ENCODE results near the gene MSRB3. TPM values are rescaled to one million over a fixed set of nuclear protein-coding genes. Genes with fewer than 3 reads are reported as not detected.

The MSRB3 gene
- total RNA-seq, 1 donor from 2014 or later = 125 TPM

DNA sequence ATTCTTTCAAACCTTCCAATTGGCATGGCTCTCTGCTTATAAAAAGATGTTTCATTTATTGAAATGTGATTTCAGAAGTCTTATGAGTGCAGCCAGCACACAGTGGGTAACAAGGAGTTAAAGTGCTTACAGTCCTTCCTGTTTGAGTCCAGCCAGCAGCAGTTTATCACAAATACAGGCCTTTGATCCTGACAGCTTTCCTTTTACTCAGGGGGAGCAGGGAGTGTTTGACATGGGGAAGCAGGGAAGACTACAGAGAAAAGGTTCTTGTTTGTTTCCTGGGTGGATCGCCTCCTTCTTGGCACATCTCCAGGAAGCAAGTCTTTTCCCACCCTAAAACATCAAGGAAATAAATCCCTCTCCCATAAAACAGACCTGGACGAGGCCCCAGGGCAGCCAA is 216.1 kb downstream of the MSRB3 start:
- Histone ChIP-seq H3K4me3 (no peak overlapping the region), H3K9me3 (replicated peaks) (no peaks in the 10 kb centered on the region), H3K4me1 (peaks cover 4% of the 10 kb centered on the region), H3K27me3 (ENCODE audit: low read depth) (no peaks in the 10 kb centered on the region), H3K27ac (replicated peaks) (no peak overlapping the region), H3K36me3 (no peaks in the 10 kb centered on the region)
- intact Hi-C loops (cut with micrococcal nuclease) = no loop called here
- no peak for TF ChIP-seq CTCF (IDR thresholded peaks at IDR 0.05; ENCODE audit: borderline replicate concordance)
- no peak for DNase-seq

- DNase-seq = no peak
- no peaks in the 10 kb centered on the region for H3K27me3 ChIP-seq (ENCODE audit: low read depth)
- no peak for TF ChIP-seq CTCF (IDR thresholded peaks at IDR 0.05; ENCODE audit: borderline replicate concordance)
- intact Hi-C loops (cut with micrococcal nuclease) = no loop called here
- H3K4me3 ChIP-seq = no peak overlapping the region
- H3K36me3 ChIP-seq = no peaks in the 10 kb centered on the region
- H3K4me1 ChIP-seq = peaks cover 8% of the 10 kb centered on the region
- no peaks in the 10 kb centered on the region for H3K9me3 ChIP-seq (replicated peaks)
- no peak overlapping the region for H3K27ac ChIP-seq (replicated peaks)
These were observed 216.8 kb downstream of the MSRB3 start for GRCh38 chr12:65495233-65495632.

DNA sequence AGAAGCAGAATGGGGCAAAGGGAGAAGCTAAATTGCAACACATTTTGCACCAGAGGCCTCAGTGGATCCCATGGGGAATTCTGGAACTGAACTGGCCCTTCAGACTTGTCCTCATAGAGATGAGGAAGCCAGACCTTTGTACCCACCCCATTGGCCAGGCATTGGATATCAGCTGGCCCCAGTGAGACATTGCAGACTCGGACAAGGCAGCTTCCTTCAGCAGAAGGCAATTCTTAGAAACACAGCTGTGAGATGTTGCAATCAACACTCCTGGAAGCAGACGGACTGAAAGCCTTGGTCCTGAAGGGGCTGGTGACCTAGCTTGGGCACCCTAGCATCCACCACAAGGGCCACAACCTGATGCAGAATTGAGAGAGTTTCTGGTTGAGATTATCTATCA is 218.1 kb downstream of the MSRB3 start:
- intact Hi-C loops (cut with micrococcal nuclease) = no loop called here
- Histone ChIP-seq H3K27ac (replicated peaks) (peak overlapping the region; percentile 33), H3K9me3 (replicated peaks) (no peaks in the 10 kb centered on the region), H3K36me3 (no peaks in the 10 kb centered on the region), H3K4me1 (peaks cover 21% of the 10 kb centered on the region), H3K4me3 (no peak overlapping the region), H3K27me3 (ENCODE audit: low read depth) (no peaks in the 10 kb centered on the region)
- no peak for TF ChIP-seq CTCF (IDR thresholded peaks at IDR 0.05; ENCODE audit: borderline replicate concordance)
- DNase-seq = peak; percentile 39

- Histone ChIP-seq H3K4me1 (peaks cover 22% of the 10 kb centered on the region), H3K4me3 (no peak overlapping the region), H3K36me3 (no peaks in the 10 kb centered on the region), H3K27me3 (ENCODE audit: low read depth) (no peaks in the 10 kb centered on the region), H3K9me3 (replicated peaks) (no peaks in the 10 kb centered on the region), H3K27ac (replicated peaks) (peak overlapping the region; percentile 33)
- intact Hi-C loops (cut with micrococcal nuclease) = no loop called here
- no peak for TF ChIP-seq CTCF (IDR thresholded peaks at IDR 0.05; ENCODE audit: borderline replicate concordance)
- DNase-seq = no peak
These were observed 219.2 kb downstream of the MSRB3 start for GRCh38 chr12:65497660-65498059.

- Histone ChIP-seq H3K4me3 (no peak overlapping the region), H3K27ac (replicated peaks) (no peak overlapping the region), H3K36me3 (no peaks in the 10 kb centered on the region), H3K4me1 (peaks cover 22% of the 10 kb centered on the region), H3K27me3 (ENCODE audit: low read depth) (no peaks in the 10 kb centered on the region), H3K9me3 (replicated peaks) (no peaks in the 10 kb centered on the region)
- intact Hi-C loops (cut with micrococcal nuclease) = no loop called here
- no peak for TF ChIP-seq CTCF (IDR thresholded peaks at IDR 0.05; ENCODE audit: borderline replicate concordance)
- no peak for DNase-seq
These were observed 220.7 kb downstream of the MSRB3 start for GRCh38 chr12:65499167-65499566.

All from left ventricle myocardium inferior (tissue), 1 donor.